GM12878 (cell line): ENCODE data around the gene CDC6.

Experiments used
- ATF3 ChIP-seq: IDR thresholded peaks from 2 replicates; pipeline ENCODE4 v1.6.1; 2011; ENCODE audit warnings: low read depth, mild to moderate bottlenecking, low read length, moderate library complexity, borderline replicate concordance; ENCODE audit errors: extremely low read depth
- CTCF ChIP-seq, 3 experiments: IDR thresholded peaks in 2 of 3; conservative IDR thresholded peaks in 1 of 3; 2 replicates each; pipeline ENCODE4 v1.5.1; 2011; ENCODE audit warnings: low read depth in 3 of 3, low read length in 3 of 3, mild to moderate bottlenecking in 3 of 3, control low read depth in 2 of 3, moderate library complexity in 2 of 3, inconsistent platforms in 1 of 3, mixed read lengths in 1 of 3; ENCODE audit not compliant: control insufficient read depth in 2 of 3, insufficient read depth in 1 of 3; ENCODE audit errors: extremely low read depth in 1 of 3
- DPF2 ChIP-seq: fragments of 450-650 bp; IDR thresholded peaks from 2 replicates; pipeline ENCODE4 v1.6.1; 2017; ENCODE audit warnings: mild to moderate bottlenecking
- HDAC6 ChIP-seq: fragments of 200-600 bp; sonication (generic); IDR thresholded peaks from one replicate; pipeline ENCODE4 v1.8.0; 2017; ENCODE audit warnings: antibody characterized with exemption; ENCODE audit not compliant: unreplicated experiment
- PBX3 ChIP-seq: IDR thresholded peaks from 2 replicates; pipeline ENCODE4 v1.6.1; 2011; ENCODE audit warnings: mild to moderate bottlenecking, low read depth, low read length, moderate library complexity; ENCODE audit not compliant: insufficient replicate concordance

- TF ChIP-seq DPF2 = no peak
- no peak for TF ChIP-seq PBX3
- no peak for TF ChIP-seq CTCF (IDR thresholded peaks at IDR 0.05 in 2 of 3, conservative IDR thresholded peaks at IDR 0.05 in 1 of 3; ENCODE audit: control insufficient read depth in 2 of 3, extremely low read depth in 1 of 3, insufficient read depth in 1 of 3, low read depth in 3 of 3, low read length in 3 of 3)
- no peak for TF ChIP-seq ATF3
- no peak for TF ChIP-seq HDAC6
Measured at GRCh38 chr17:40298726-40299125, 11.0 kb downstream of the CDC6 start.
